ENCODE measurements around the gene OR8J1.
"Not testable (repeated sequence)": the region's sequence is repeated elsewhere in the genome, so short reads cannot be mapped to it uniquely, and the experiment has no call there.

OR8J1 gene, protein sequence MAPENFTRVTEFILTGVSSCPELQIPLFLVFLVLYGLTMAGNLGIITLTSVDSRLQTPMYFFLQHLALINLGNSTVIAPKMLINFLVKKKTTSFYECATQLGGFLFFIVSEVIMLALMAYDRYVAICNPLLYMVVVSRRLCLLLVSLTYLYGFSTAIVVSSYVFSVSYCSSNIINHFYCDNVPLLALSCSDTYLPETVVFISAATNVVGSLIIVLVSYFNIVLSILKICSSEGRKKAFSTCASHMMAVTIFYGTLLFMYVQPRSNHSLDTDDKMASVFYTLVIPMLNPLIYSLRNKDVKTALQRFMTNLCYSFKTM

DNA sequence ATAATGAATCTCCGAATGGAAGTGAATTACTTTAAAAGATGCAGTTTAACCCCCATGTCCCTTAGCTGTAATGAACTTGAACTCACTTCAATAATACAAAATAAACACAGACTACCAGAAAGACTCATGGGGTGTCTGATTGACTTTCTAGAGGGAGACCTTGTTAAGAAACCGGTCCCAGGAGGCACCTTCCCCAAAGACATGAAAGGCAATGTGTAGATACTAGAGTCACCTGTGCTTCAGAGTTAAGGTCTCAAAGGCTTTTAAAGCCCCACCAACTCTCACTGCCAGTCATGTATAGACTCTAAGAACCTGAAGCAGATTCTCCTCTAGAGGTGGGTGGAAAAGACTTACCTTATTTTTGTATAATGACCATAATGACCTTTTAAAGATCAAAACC lies at the start of gene OR8J1:
OR8J1 (plus strand) TSS at position 301 of the 400 bp plus-strand sequence. CDS start 5,956 bp downstream, outside the sequence.
- no peak for DNase-seq (ENCODE audit: low read depth in 2 of 2)

DNA sequence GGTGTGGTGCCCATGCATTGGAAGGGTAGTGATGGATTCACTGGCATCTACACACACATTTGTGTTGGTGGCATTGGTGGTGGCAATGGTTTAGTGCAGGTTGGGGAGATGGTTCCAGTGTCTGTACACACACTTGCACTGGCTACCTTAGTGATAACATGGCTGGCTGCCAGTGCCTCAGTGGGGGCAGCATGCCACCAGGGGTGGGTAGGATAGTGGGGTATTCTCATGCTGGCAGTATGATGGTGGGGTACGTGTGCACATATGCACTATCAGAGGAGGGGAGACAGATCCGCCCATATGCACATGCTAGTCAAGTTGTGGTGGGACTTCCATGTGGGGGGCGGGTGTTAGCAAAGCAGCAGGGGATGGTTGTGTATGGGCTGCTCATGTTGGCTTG lies 46.3 kb upstream of the OR8J1 start:
- no peak for DNase-seq (ENCODE audit: low read depth in 2 of 2)

DNA sequence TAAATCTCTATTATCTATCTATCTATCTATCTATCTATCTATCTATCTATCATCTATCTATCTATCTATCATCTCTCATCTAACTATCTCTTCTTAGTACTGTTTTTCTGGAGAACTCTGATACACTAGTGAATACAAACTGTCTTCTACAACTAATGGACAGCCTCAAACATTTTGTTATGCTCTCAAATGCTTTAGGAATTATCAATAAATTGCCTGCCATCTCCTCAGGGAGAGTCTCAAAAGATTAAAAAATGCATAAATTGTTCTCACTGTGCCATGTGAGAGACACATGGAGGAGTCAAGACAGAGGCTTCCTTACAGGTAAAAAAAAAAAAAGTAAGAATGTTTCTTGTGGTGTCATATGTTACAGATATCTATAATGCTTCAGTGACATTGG lies 39.2 kb upstream of the OR8J1 start, which contains the start of gene OR8K3:
OR8K3 (plus strand) TSS at position 301 of the 400 bp plus-strand sequence. CDS start 3,163 bp downstream, outside the sequence.
- DNase-seq (ENCODE audit: low read depth in 2 of 2): no peak

DNA sequence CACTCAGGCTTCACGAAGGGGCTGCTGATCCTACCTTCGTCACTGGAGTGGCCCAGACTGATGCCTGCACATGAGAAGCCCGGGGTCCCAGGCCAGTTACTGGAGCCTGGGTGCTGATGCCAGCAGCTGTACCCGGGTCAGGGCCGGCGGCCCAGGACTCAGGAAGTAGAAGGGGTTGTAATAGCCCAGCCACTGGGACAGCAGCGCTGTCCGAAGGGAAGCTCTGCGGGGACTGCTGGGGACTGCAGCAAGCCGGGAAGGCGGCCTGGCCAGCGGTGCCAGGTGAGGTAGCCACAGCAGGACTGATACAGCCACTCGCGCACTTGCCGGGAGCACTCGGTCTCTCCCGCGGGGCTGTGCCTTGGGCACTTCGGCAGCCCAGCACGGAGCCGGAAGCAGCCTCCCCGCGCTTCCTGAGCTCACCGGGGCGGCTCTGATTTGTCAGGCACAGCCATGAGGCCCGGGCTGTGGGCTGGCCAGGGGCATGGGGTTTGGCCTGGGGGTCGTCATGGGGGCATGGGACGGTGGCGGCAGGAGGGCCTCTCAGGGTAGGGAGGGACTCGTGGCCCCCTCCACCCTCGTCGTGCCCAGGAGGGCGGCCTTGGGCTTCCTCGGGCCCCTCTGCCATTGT lies 22.1 kb upstream of the OR8J1 start:
- DNase-seq (ENCODE audit: low read depth in 2 of 2): no peak

DNA sequence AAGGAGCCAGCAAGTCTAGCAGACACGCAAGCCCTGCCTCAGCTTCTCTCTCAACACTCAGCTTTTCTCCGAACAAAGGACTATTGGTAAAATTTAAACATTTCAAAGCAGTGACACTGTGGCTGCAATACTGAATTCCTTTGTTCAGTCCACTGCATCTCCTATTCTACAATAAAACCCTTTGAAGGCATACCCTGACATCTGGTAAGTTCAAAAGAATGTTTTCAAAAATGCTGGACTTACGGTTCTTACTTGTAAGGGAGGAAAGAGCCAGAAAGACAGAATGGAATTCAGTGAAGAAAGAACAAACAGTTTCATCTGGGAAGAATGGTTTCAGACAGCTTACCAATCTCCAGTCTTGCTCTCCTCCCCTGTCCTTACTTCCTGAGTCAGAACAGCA lies 20.9 kb upstream of the OR8J1 start:
- no peak for DNase-seq (ENCODE audit: low read depth in 2 of 2)

DNA sequence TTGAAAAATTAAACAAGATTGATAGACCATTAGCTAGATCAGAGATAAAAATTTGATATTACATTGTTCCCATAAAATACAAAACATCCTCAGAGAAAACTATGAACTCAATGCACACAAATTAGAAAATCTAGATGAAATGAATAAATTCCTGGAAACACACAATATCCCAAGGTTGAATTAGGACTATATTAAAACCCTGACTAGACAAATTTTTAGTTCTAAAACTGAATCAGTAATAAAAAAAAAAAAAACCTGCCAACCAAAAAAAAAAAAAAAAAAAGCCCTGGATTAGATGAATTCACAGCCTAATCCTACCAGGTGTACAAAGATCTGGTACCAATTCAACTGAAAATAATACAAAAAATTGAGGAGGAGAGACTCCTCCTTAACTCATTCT lies 13.8 kb upstream of the OR8J1 start:
- no peak for DNase-seq (ENCODE audit: low read depth in 2 of 2)

DNA sequence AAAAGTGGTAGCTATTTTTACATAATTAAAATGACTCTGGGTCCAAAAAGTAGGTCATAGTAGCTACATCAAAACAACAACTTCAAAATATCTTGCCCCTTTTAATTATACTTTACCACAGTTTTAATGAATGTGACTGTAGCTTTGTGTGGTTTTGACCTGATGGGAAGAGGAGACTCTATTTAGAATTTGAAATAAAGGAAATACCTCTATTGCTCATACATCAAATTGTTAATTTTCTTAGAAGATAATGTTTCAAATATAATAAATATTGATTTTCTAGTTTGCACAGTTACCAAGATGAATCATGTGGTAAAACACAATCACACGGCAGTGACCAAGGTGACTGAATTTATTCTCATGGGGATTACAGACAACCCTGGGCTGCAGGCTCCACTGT lies 8.4 kb upstream of the OR8J1 start, which contains the start of gene OR8K1:
OR8K1 (plus strand) TSS at position 301 of the 400 bp plus-strand sequence; CDS start at position 301, 0 bp downstream.
- no peak for DNase-seq (ENCODE audit: low read depth in 2 of 2)

DNA sequence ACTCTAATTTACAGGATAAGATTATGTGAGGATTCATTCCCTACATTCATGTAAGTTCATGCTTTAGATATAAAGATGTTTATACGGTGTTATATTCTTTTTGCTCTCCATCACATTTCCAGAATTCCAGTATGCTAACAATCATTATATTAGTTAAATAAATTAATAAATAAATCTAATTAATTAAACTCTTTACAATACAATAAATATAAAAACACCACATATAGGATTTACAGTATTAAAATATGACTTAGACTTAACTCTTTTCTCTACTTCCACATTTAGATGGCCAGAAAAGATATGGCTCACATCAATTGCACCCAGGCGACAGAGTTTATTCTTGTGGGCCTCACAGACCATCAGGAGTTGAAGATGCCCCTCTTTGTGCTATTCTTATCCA lies 21.2 kb downstream of the OR8J1 start, which contains the start of gene OR8U1:
OR8U1 (plus strand) TSS at position 301 of the 400 bp plus-strand sequence; CDS start at position 301, 0 bp downstream.
- DNase-seq (ENCODE audit: low read depth in 2 of 2): no peak

DNA sequence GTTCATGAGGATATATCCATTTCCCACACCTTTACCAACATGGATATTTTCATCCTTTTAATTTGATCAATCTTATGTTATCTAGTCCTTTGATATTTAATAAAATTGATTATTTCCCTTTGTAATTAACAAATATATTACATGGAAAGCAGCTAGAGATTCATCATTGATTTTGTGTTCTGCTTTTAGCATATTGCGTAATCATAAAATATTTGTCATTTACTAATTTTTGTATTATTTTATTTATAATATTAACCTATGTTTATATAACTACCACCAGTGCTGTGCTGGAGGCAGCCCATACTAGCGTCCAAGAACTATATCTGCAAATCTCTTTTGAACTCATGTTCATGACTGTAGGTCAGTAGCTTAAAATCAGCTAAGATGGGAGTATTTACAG lies 26.0 kb downstream of the OR8J1 start:
- DNase-seq (ENCODE audit: low read depth in 2 of 2): no peak

DNA sequence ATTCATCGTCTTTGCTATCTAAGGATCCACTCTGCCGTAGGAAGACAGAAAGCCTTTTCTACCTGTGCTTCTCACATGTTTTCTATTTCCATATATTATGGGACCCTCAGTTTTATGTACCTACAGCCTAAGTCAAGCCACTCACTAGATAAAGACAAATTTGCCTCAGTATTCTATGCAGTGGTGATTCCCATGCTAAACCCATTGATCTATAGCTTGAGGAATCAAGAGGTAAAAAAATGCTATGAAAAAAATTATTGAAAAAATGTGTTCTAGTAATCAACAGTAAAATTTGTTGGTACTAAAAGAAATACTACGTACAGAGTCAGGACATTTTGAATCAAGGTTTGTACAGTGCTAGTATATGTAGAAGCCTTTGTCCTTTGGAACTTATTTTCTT lies 40.3 kb downstream of the OR8J1 start:
- DNase-seq (ENCODE audit: low read depth in 2 of 2): no peak

DNA sequence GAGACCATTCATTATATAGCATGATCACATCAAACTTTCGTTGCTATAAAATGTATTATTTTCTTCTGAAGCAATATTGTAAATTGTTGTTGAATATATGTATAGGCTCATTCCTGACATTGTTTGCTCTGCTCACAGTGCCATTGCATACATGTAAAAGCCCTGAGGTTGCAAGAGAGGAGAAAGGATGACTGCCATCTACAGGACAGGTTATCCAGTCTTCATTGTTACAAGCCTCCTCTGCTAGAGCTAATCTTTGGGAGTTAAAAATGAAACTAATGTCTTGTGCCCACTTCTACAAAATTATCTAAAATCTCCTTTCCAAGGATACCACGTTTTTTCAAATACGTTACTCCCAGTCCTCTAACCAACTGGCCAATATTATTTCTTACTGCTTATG lies 42.0 kb downstream of the OR8J1 start:
- DNase-seq (ENCODE audit: low read depth in 2 of 2): no peak

DNA sequence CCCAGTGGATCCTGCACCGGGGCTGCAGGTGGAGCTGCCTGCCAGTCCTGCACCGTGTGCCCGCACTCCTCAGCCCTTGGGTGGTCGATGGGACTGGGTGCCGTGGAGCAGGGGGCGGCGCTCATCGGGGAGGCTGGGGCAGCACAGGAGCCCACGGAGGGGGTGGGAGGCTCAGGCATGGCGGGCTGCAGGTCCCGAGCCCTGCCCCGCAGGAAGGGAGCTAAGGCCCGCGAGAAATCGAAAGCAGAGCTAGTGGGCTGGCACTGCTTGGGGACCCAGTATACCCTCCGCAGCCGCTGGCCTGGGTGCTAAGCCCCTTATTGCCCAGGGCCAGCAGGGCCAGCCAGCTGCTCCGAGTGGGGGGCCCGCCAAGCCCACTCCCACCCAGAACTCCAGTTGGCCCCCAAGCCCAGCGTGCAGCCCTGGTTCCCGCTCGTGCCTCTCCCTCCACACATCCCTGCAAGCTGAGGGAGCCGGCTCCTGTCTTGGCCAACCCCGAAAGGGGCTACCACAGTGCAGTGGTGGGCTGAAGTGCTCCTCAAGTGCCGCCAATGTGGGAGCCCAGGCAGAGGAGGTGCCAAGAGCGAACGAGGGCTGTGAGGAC lies 47.9 kb downstream of the OR8J1 start:
- DNase-seq (ENCODE audit: low read depth in 2 of 2): not testable (repeated sequence)

DNA sequence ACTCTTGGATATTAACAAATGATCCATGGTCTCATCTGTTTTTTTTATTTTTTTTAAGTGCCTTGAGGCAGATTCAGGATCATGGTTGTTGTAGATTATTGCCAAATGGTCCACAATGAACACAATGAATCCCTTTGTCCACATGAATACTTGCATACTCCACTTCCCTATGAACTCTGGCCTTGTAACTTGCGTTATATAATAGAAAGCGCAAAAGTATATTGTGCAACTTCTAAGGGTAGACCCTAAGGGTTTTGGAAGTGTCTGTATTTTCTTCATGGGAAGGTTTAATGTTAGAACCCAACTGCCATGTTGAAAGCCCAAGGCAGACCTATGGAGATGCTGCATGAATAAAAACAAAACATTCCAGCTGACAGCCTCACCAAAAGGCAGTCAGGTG lies 50.3 kb downstream of the OR8J1 start:
- no peak for DNase-seq (ENCODE audit: low read depth in 2 of 2)

DNA sequence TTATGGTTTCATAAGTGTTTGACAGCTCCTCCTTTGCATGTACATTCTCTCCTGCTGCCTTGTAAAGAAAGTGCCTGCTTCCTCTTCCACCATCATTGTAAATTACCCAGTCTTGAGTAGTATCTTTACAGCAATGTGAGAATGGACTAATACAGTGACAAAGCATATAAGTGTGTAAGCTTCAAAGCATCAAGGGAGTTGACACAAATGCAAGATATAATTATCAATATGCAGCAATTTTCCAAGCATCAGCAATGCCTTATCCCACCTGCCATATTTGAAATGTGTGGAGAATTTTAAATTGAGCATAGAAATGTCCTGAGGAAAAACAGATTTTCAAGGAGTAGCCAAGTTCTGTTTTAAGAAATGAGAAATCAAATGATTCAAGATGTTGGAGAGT lies 56.7 kb downstream of the OR8J1 start:
- DNase-seq (ENCODE audit: low read depth in 2 of 2): no peak
